Fibroblast of mammary gland (primary cell): Measurements from ENCODE around the gene MFSD6.

Experiments used
- DNase-seq: peaks from one replicate; pipeline ENCODE4 v3.0.0-alpha.2; 2010; ENCODE audit warnings: low read depth
- H3K4me3 ChIP-seq: 2 replicates; pipeline ENCODE4 v1.5.1; 2011; ENCODE audit warnings: low read depth, mild to moderate bottlenecking, low read length, moderate library complexity; ENCODE audit not compliant: control insufficient read depth
- CTCF ChIP-seq: conservative IDR thresholded peaks from 2 replicates; pipeline ENCODE4 v1.5.1; 2011; ENCODE audit warnings: low read depth, low read length, inconsistent platforms; ENCODE audit not compliant: control insufficient read depth, insufficient read depth

The MFSD6 gene

GRCh38 chr2:190402986-190403603, 5.1 kb upstream of the MFSD6 start:
- H3K4me3 ChIP-seq: no peak overlapping the region
- no peak for DNase-seq
- TF ChIP-seq CTCF: no peak

- no peak overlapping the region for H3K4me3 ChIP-seq
- DNase-seq: peak; percentile 48
- TF ChIP-seq CTCF: no peak
Measured at GRCh38 chr2:190404487-190404886, 3.7 kb upstream of the MFSD6 start.

GRCh38 chr2:190405070-190405469, 3.1 kb upstream of the MFSD6 start:
- H3K4me3 ChIP-seq: no peak overlapping the region
- TF ChIP-seq CTCF: no peak
- no peak for DNase-seq

DNA sequence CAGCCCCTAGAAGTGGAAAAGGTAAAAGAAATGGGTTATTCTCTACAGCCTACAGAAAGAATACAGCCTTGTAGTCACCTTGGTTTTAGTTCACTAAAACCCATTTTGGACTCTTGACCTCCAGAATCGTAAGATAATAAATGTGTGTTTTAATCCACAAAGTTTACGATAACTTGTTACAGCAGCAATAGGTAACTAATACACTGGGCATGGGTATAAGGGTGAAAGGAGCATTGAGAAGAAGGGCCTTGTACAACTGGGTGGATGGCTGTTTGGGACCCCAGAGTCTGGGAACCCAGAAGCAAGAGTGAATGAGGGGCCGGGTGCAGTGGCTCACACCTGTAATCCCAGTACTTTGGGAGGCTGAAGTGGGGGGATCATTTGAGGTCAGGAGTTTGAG, 2.2 kb upstream of the MFSD6 start:
- no peak overlapping the region for H3K4me3 ChIP-seq
- TF ChIP-seq CTCF: no peak
- no peak for DNase-seq

DNA sequence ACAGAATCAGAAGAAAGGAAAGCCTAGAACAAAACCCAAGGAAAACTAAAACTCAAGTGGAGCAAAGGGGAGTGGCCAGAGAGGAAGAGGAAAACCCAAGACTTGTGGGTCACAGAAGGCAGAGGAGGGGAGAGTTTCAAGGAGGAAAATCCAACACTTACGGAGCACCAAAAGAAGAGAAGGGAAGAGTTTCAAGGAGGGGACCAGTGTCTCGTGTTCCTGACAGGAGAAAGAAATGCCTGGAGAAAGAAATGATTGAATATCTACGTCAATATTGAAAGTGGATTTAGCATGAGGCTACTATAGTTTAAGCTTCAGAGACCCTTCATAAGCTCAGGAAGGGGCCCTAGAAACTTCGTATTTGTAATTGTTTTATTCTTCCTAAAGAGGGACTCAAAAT, 1.4 kb upstream of the MFSD6 start:
- TF ChIP-seq CTCF: no peak
- no peak overlapping the region for H3K4me3 ChIP-seq
- no peak for DNase-seq

DNA sequence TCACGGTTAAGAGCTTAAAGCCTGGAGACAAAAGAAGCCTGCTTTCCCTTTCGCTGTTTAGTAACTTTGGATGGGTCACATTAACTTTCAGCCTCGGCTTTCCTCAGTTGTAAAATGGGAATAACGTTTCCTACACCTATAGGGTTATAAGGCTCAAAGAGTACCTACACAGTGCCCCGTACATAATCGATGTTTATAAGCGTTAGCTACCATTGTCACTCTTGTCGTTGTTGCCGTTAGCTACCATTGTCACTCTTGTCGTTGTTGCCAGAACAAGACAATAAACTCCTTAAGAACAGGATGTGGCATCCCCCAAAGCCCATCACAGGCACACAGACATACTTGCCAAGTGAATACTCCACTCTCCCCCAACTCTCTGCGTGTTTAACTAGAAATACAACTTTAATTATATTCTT, 901 bp upstream of the MFSD6 start:
- no peak for TF ChIP-seq CTCF
- no peak for DNase-seq
- no peak overlapping the region for H3K4me3 ChIP-seq
